OCI-M2 (cell line): Measurements from ENCODE around the gene SOCS2.
"Not testable (repeated sequence)": the region's sequence is repeated elsewhere in the genome, so short reads cannot be mapped to it uniquely, and the experiment has no call there.

ENCODE experiments used
- DNase-seq: peaks from one replicate; lab custom pipeline; 2025; ENCODE audit not compliant: unreplicated experiment; lab: John Stamatoyannopoulos, UW

The SOCS2 gene, protein sequence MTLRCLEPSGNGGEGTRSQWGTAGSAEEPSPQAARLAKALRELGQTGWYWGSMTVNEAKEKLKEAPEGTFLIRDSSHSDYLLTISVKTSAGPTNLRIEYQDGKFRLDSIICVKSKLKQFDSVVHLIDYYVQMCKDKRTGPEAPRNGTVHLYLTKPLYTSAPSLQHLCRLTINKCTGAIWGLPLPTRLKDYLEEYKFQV

GRCh38 chr12:93571925-93572711, at the start of gene SOCS2:
Gene SOCS2 (plus strand): TSS chr12:93572675. CDS start chr12:93572898, 223 bp downstream.
- DNase-seq: no peak

DNA sequence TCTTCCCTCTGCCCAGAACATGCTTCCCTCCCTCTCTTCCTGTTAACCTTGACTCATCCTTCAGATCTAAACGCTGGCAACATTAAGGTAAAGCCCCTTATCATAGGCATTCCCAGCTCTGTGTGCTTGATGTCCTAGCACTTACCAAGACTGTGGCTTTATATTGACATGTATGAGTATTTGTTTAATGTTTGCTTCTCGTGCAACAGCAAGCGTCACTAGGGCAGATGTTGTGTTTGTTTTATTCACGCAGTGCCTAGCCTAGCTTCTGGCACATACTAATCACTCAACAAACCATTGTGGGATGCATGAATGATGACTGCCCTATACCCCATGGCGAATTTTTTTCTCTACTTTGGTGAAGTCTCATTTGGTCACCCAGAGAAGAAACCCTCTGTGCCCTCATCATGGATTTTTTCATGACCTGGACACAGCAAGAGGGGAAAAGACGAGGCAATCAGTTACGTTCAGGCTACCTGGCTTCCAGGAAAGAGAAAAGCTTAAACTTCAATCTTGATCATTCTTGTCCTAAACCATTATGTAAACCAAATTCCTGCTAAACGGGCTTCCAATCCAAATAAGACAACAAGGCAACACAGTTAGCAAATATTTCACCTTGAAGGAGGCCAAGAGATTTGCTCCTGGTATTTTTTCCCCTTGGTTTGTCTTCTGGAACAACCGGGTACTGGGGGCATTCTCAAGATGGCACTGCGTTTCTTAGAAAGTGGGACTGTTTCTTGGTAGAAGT, 47.9 kb upstream of the SOCS2 start:
- DNase-seq: no peak

DNA sequence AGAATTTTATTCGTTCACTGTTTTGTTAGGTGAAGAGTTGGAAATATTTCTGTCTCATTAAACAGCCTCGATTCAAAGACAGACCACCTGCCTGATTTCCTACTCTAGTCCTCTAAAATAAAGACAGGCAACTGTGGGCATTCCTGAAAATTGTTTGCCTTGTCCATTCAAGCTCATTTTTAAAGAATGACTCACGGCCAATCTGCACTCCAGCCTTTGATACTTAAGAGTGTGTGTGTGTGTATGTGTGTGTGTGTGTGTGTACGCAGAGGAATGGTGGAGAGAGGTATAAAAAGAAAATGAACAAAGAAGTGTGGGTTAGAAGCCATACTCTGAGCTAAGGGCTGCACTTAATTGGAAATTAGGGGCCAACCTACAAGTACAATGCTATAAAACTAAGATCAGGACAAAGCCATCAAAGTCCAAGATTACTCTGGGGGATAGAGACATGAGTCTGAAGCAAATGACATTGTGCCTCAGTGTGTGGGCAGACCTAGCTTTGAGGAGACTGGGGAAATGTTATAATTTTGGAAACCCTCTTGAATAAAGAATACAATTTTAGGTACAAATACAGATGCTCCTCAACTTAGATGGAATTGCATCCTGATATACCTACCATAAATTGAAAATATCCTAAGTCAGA, 45.6 kb upstream of the SOCS2 start:
- DNase-seq: no peak

- DNase-seq: no peak
Observed at GRCh38 chr12:93530358-93530757, 42.1 kb upstream of the SOCS2 start.

DNA sequence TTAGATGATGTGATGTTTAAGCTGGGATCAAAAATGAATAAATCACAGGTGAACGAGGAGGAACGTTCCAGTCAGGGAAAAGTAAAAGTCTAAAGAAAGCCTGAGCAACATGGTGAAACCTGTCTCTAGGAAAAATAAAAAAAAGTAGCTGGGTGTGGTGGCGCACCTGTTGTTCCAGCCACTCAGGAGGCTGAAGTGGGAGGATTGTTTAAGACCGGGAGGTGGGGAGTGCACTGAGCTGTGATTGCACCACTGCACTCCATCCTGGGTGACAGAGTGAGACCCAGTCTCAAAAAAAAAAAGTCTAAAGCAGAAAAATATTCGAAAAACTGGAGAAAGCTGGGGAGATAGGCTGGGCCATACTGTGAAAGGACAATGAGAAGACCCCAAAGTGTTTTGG, 39.2 kb upstream of the SOCS2 start:
- no peak for DNase-seq

GRCh38 chr12:93536111-93536765, 36.2 kb upstream of the SOCS2 start:
- DNase-seq: no peak

- DNase-seq: no peak
Observed at GRCh38 chr12:93536766-93537488, 35.5 kb upstream of the SOCS2 start.

DNA sequence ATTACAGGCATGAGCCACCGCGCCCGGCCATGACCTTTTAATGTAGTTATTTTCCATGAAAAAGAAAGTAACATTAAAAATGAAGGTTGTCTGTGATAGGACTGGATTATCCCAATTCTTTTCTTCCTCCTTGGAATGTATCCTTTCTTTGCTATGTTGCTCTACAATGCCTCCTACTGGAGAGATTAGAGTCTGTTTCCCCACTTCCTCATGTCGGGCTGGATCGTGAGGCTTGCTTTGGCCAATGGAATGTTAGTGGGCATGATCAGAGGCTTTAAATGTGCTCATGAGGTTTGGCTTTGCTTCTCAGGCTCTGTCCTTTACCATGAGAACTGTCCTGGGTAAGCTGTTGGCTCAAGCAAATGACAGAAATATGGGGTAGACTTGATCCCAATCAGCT, 34.7 kb upstream of the SOCS2 start:
- no peak for DNase-seq

GRCh38 chr12:93539821-93540220, 32.7 kb upstream of the SOCS2 start:
- no peak for DNase-seq

GRCh38 chr12:93540466-93540865, 32.0 kb upstream of the SOCS2 start:
- no peak for DNase-seq

DNA sequence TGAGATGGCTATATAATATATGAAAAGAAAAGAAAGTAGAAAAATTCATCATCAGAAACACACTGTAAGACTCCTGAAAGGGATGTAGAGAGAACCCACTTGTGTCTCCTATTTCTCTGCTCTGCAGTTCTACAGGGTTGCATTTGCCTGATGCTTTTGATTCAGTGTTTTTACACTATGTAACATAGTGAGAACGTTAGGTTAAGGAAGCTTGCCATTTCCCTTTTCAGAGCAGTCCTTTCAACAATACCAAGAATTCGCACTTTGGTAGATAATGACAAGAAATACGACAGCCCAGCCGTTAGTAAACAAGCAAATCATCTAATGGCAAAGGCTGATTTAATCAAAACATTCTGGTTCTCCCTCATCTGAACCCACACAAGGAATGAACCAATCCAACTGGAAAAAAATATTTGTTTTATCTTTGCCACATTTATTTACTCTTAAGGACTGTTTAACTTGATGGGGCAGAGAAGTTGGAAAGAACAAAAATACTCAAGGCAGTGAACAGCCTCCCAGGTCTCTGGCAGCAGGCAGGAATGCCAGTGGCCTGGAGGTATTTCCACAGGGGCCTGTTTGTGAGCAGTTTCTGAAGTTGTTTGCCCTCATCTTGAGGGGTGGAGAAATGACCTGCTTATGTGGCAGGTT, 30.8 kb upstream of the SOCS2 start:
- no peak for DNase-seq

GRCh38 chr12:93547778-93548177, 24.7 kb upstream of the SOCS2 start:
- no peak for DNase-seq

DNA sequence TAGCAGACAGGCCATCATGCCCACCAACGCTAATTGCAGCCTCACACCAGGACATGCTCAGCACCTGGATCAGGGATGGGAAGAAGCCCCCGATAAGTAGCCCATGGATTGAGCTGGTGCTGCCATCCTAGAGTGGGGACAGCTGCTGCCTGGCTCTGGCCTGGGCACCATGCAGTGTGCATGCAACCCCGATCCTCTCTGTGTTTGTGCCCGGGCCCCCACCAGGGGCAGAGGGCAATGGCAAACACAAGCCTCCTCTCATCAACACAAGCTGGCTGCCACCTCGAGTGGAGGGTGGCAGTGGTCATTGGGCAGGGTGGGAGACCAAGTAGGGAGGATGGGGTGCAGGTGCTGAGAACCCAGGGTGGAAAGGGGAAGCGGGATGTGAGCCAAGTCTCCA, 23.3 kb upstream of the SOCS2 start:
- no peak for DNase-seq

DNA sequence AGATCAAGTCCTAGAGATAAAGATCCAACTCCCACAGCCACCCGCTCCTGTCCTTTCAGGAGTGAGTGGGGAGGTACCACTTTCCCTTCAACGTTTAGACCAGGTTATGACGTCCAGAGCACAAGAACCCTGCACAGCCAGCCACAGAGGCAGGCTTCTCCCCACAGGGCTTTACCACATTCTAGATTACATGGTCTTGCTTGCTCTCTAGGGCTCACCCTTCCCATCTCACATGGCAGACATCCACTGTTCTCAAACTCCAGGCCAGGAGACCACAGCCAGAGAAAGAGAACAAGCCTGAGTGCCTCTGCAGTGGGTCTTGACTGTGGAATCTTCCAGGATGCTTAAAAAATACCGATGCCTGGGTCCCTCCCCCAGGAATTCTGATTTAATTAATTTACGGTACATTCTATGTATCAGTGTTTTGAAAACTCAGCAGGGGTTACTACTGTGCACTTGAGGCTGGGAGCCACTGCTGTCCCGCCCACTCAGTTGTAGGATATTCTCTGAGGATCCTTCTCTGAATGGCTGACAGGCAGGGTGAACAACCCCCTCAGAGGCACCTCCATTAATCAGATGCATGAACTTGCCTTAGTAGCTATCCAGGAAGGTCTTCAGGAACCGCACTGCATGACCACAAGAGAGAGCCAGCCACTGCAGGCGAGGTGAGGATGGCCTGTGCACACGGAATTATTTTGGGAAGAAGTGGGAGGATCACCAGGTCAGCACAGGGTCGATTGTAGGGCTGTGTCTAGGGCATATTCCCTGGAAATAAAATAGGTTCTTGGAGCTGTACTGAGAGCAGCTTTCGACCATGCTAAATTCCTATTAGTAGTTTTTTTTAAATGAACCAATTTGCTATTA, 21.5 kb upstream of the SOCS2 start:
- no peak for DNase-seq

- no peak for DNase-seq
Observed at GRCh38 chr12:93552427-93552826, 20.0 kb upstream of the SOCS2 start.

- not testable (repeated sequence) for DNase-seq
Observed at GRCh38 chr12:93557879-93558278, 14.6 kb upstream of the SOCS2 start.

- not testable (repeated sequence) for DNase-seq
Observed at GRCh38 chr12:93558685-93559084, 13.8 kb upstream of the SOCS2 start.

DNA sequence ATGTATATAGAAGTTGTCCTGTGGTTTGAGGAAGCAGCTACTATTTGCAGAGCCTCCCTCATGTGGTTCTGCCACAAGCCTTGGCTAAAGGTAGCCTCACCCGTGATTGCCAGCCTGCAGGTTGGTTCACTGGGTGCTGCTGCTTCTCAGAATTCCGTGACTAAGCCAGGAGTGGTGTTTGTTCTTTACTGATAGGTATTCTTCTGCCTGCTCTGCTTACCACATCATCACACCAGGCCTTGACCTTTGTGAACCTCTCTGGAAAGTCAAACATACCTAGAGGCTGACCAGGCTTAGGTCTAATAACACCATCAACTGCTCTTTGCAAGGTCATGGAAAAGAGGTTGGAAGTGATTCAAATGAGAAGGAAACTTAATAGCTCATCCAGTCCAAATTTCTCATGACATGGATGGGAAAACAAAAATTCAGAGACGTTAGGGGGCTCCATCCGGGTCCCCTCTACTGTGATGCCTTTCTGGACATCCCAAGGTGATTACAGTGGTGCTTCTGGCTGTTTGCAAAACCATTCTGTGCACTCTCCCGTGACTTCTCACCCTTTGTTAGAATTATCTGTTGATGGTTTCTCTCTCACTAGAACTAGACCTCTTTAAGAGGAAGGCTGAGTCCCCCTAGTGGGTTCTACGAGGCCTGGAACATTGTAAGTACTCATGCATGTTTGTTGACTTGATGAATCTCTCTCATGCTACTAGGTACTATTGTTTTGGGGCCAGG, 8.5 kb upstream of the SOCS2 start:
- no peak for DNase-seq
